ENCODE measurements around the gene SMIM35.
A peak's percentile ranks its signal among the peaks of the same experiment; 100 is the strongest.

Gene SMIM35

GRCh38 chr11:118100691-118101232, 14.0 kb upstream of the SMIM35 start:
- no peak overlapping the region for H3K4me3 ChIP-seq (ENCODE audit: low read length)
- DNase-seq (ENCODE audit: low read depth), result no peak
- TF ChIP-seq CTCF (IDR thresholded peaks at IDR 0.05; ENCODE audit: insufficient read depth, low read depth, low read length, missing control alignments), result no peak

GRCh38 chr11:118099838-118100556, 13.2 kb upstream of the SMIM35 start:
- no peak for DNase-seq (ENCODE audit: low read depth)
- no peak for TF ChIP-seq CTCF (IDR thresholded peaks at IDR 0.05; ENCODE audit: insufficient read depth, low read depth, low read length, missing control alignments)
- no peak overlapping the region for H3K4me3 ChIP-seq (ENCODE audit: low read length)

DNA sequence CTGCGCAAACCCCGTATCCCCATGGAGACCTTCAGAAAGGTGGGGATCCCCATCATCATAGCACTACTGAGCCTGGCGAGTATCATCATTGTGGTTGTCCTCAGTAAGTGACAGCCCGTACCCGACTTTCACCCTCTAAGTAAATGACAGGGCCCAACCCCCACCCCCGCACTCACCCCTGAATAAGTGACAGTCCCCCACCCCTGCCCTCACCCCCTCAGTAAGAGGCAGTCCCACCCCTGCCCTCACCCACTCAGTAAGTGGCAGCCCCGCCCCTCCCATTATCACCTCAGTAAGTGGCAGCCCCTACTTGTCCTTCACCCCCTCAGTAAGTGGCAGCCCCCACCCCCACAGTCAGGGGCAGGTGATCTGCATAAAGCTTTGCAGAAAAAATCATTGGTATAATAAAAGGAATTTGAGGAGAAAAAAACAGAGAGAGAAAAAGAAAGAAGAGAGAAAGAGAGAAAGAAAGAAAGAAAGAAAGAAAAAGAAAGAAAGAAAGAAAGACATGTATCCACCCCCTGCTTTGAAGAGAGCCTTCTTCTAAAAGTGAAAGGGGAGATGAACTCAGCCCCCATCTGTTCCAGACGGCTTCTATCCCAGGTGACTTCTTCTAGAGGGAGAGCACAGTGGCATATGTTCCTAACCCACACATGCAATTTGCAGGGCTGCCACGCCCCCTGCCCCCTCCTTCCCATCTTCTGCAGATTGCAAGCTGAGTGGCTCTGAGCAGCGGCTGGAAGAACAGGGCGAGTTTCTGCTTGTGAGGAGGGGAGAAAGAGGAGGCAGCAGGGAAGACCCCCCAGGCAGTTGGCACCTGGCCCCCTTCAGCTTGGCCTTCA, 12.5 kb upstream of the SMIM35 start:
- no peak for DNase-seq (ENCODE audit: low read depth)
- H3K4me3 ChIP-seq (ENCODE audit: low read length), result no peak overlapping the region
- TF ChIP-seq CTCF (IDR thresholded peaks at IDR 0.05; ENCODE audit: insufficient read depth, low read depth, low read length, missing control alignments), result no peak

DNA sequence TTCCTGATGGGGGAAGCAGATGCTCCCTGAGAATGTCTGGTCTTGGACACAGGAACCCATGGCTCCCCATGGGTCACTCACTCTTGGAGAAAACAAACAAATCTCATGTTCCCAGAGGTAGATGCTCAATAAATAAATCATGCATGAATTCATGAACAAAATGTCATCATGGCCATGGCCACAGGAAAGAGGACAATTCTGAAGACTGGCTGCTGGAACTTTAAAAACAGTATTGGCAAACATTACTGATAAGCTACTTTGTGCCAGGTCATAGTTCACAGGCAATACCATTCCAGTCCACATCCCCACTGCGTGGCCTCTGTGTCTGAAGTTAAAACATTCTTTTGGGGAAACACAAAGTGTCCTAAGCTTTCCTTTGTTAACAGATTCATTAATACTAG, 9.2 kb upstream of the SMIM35 start:
- no peak overlapping the region for H3K4me3 ChIP-seq (ENCODE audit: low read length)
- TF ChIP-seq CTCF (IDR thresholded peaks at IDR 0.05; ENCODE audit: insufficient read depth, low read depth, low read length, missing control alignments), result no peak
- DNase-seq (ENCODE audit: low read depth), result no peak

- no peak for DNase-seq (ENCODE audit: low read depth)
- TF ChIP-seq CTCF (IDR thresholded peaks at IDR 0.05; ENCODE audit: insufficient read depth, low read depth, low read length, missing control alignments), result no peak
- no peak overlapping the region for H3K4me3 ChIP-seq (ENCODE audit: low read length)
These were observed 8.7 kb upstream of the SMIM35 start for GRCh38 chr11:118095493-118095892.

- no peak for TF ChIP-seq CTCF (IDR thresholded peaks at IDR 0.05; ENCODE audit: insufficient read depth, low read depth, low read length, missing control alignments)
- H3K4me3 ChIP-seq (ENCODE audit: low read length), result no peak overlapping the region
- peak; percentile 75 for DNase-seq (ENCODE audit: low read depth)
These were observed 6.3 kb upstream of the SMIM35 start for GRCh38 chr11:118092907-118093571.

Data from epithelial cell of esophagus (primary cell).